Peyer's patch (tissue), 4 donors: ENCODE data around the gene CCDC167. TPM values are rescaled to one million over a fixed set of nuclear protein-coding genes. Genes with fewer than 3 reads are reported as not detected.
A peak's percentile ranks its signal among the peaks of the same experiment; 100 is the strongest.

Source experiments
- DNase-seq, 3 donors: peaks; one replicate each; pipeline ENCODE4 v3.0.0-alpha.2; 2017 to 2019
- H3K27ac ChIP-seq, 4 donors: fragments of 200-600 bp; sonication (generic); one replicate each; pipeline ENCODE4 v1.5.1; 2016 to 2019
- H3K27me3 ChIP-seq, 2 donors: fragments of 200-600 bp; sonication (generic); one replicate each; pipeline ENCODE4 v1.5.1; 2019
- H3K36me3 ChIP-seq, 3 donors: fragments of 200-600 bp; sonication (generic); one replicate each; pipeline ENCODE4 v1.5.1; 2016 to 2019
- H3K4me1 ChIP-seq, 4 donors: fragments of 200-600 bp; sonication (generic); one replicate each; pipeline ENCODE4 v1.5.1; 2016 to 2019
- H3K4me3 ChIP-seq, 4 donors: fragments of 200-600 bp; sonication (generic); 1 replicate in 3 of 4; 2 replicates in 1 of 4; pipeline ENCODE4 v1.5.1; 2016 to 2019; ENCODE audit warnings: mild to moderate bottlenecking in 1 of 4
- H3K9me3 ChIP-seq, 4 donors: fragments of 200-600 bp; sonication (generic); one replicate each; pipeline ENCODE4 v1.5.1; 2016 to 2019; ENCODE audit warnings: mild to moderate bottlenecking in 1 of 4
- CTCF ChIP-seq, 6 experiments: fragments of 450-650 bp in 4 of 6; fragments of 200-600 bp in 2 of 6; sonication (generic) in 1 of 6; IDR thresholded peaks; one replicate each; pipeline ENCODE4 v1.5.1; 2017 to 2019; ENCODE audit warnings: antibody characterized with exemption in 6 of 6, mild to moderate bottlenecking in 3 of 6, moderate library complexity in 1 of 6
- POLR2A ChIP-seq, 2 donors: fragments of 450-650 bp; IDR thresholded peaks; one replicate each; pipeline ENCODE4 v1.5.1; 2017; ENCODE audit warnings: antibody characterized with exemption in 2 of 2, mild to moderate bottlenecking in 2 of 2, moderate library complexity in 2 of 2
- total RNA-seq, 4 donors: library from RNA; depleted of rRNA; stranded (reverse); fragments of >200 nt; gene quantifications; one replicate each; pipeline ENCODE4 v1.1.0, GENCODE V29; 2016

The CCDC167 gene
- total RNA-seq, 4 donors from 2014 or later, result 8.0 to 28.1 (median 19.3) TPM

- Histone ChIP-seq H3K4me3 (peak overlapping the region in 2 of 4 donors; percentile 67 to 70), H3K27ac (peak overlapping the region in 1 of 4 donors; percentile 75), H3K9me3 (no peaks in the 10 kb centered on the region), H3K4me1 (peaks cover 0 to 6% (median 5%) of the 10 kb centered on the region in 4 donors), H3K27me3 (no peaks in the 10 kb centered on the region), H3K36me3 (no peaks in the 10 kb centered on the region)
- DNase-seq, result no peak
- no peak for TF ChIP-seq CTCF (IDR thresholded peaks at IDR 0.05)
- no peak for TF ChIP-seq POLR2A (IDR thresholded peaks at IDR 0.05)
Observed at GRCh38 chr6:37500294-37500608, 558 bp upstream of the CCDC167 start.

- Histone ChIP-seq H3K36me3 (no peaks in the 10 kb centered on the region), H3K27ac (no peak overlapping the region), H3K4me1 (peaks cover 0 to 6% (median 2%) of the 10 kb centered on the region in 4 donors), H3K27me3 (no peaks in the 10 kb centered on the region), H3K4me3 (no peak overlapping the region), H3K9me3 (no peaks in the 10 kb centered on the region)
- TF ChIP-seq CTCF (IDR thresholded peaks at IDR 0.05) (no peak), POLR2A (IDR thresholded peaks at IDR 0.05) (no peak)
- no peak for DNase-seq
Observed at GRCh38 chr6:37496951-37497885, 2.5 kb downstream of the CCDC167 start.

GRCh38 chr6:37495244-37495934 lies 4.3 kb downstream of the CCDC167 start:
- Histone ChIP-seq H3K4me3 (no peak overlapping the region), H3K36me3 (no peaks in the 10 kb centered on the region), H3K4me1 (peaks cover 0 to 6% (median 2%) of the 10 kb centered on the region in 4 donors), H3K9me3 (no peaks in the 10 kb centered on the region), H3K27ac (no peak overlapping the region), H3K27me3 (no peaks in the 10 kb centered on the region)
- TF ChIP-seq POLR2A (IDR thresholded peaks at IDR 0.05) (no peak), CTCF (IDR thresholded peaks at IDR 0.05) (no peak)
- no peak for DNase-seq

GRCh38 chr6:37493661-37493995 lies 6.1 kb downstream of the CCDC167 start:
- H3K4me3 ChIP-seq, result no peak overlapping the region
- H3K9me3 ChIP-seq, result no peaks in the 10 kb centered on the region
- no peak for TF ChIP-seq POLR2A (IDR thresholded peaks at IDR 0.05)
- TF ChIP-seq CTCF (IDR thresholded peaks at IDR 0.05), result no peak
- H3K27me3 ChIP-seq, result no peaks in the 10 kb centered on the region
- H3K36me3 ChIP-seq, result no peaks in the 10 kb centered on the region
- H3K4me1 ChIP-seq, result no peaks in the 10 kb centered on the region
- H3K27ac ChIP-seq, result no peak overlapping the region
- DNase-seq, result no peak

- no peaks in the 10 kb centered on the region for H3K36me3 ChIP-seq
- no peak overlapping the region for H3K4me3 ChIP-seq
- no peak overlapping the region for H3K27ac ChIP-seq
- DNase-seq, result peak in 1 of 3 donors; percentile 37
- TF ChIP-seq CTCF (IDR thresholded peaks at IDR 0.05) (no peak), POLR2A (IDR thresholded peaks at IDR 0.05) (no peak)
- H3K27me3 ChIP-seq, result no peaks in the 10 kb centered on the region
- no peaks in the 10 kb centered on the region for H3K4me1 ChIP-seq
- H3K9me3 ChIP-seq, result no peaks in the 10 kb centered on the region
Observed at GRCh38 chr6:37492991-37493660, 6.6 kb downstream of the CCDC167 start.
